ENCODE results near the gene ZNF79. TPM values are rescaled to one million over a fixed set of nuclear protein-coding genes. Genes with fewer than 3 reads are reported as not detected.

The ZNF79 gene
- total RNA-seq, 1 donor from 2014 or later, result 8.3 TPM

GRCh38 chr9:127405344-127406125 lies 18.6 kb upstream of the ZNF79 start:
- Histone ChIP-seq H3K27ac (no peak overlapping the region), H3K4me3 (no peak overlapping the region), H3K36me3 (peaks cover 18% of the 10 kb centered on the region), H3K9me3 (no peaks in the 10 kb centered on the region), H3K4me1 (no peaks in the 10 kb centered on the region), H3K27me3 (no peaks in the 10 kb centered on the region)
- TF ChIP-seq, protein P1, sequence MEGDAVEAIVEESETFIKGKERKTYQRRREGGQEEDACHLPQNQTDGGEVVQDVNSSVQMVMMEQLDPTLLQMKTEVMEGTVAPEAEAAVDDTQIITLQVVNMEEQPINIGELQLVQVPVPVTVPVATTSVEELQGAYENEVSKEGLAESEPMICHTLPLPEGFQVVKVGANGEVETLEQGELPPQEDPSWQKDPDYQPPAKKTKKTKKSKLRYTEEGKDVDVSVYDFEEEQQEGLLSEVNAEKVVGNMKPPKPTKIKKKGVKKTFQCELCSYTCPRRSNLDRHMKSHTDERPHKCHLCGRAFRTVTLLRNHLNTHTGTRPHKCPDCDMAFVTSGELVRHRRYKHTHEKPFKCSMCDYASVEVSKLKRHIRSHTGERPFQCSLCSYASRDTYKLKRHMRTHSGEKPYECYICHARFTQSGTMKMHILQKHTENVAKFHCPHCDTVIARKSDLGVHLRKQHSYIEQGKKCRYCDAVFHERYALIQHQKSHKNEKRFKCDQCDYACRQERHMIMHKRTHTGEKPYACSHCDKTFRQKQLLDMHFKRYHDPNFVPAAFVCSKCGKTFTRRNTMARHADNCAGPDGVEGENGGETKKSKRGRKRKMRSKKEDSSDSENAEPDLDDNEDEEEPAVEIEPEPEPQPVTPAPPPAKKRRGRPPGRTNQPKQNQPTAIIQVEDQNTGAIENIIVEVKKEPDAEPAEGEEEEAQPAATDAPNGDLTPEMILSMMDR (IDR thresholded peaks at IDR 0.05), result no peak
- DNase-seq, result no peak
- no peak for ATAC-seq
- intact Hi-C loops (cut with DNase I), result no loop called here

- intact Hi-C loops (cut with DNase I), result no loop called here
Measured at GRCh38 chr9:127406799-127407491, 17.2 kb upstream of the ZNF79 start.

DNA sequence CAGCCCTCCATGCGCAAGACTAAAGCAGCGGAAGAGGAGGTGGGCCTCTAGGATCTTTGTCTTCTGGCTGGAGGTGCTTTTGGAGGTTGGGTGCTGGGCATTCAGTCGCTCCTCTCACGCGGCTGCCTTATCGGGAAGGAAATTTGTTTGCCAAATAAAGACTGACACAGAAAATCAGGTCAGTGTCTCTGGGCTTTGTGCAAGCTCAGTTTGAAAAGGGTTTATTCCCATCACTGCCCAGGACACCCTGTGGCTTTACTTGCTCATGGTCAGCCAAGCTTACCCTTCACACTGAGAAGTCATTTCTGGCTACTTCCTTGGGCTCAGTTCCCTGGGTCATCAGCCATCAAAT lies 16.7 kb upstream of the ZNF79 start:
- intact Hi-C loops (cut with DNase I), result no loop called here
- H3K36me3 ChIP-seq, result peaks cover 18% of the 10 kb centered on the region
- no peak overlapping the region for H3K27ac ChIP-seq
- no peaks in the 10 kb centered on the region for H3K27me3 ChIP-seq
- ATAC-seq, result no peak
- H3K4me1 ChIP-seq, result no peaks in the 10 kb centered on the region
- H3K4me3 ChIP-seq, result no peak overlapping the region
- no peaks in the 10 kb centered on the region for H3K9me3 ChIP-seq
- no peak for DNase-seq
- TF ChIP-seq, protein P1 (IDR thresholded peaks at IDR 0.05), result no peak

More at GRCh38 chr9:127406799-127407491, 17.2 kb upstream of the ZNF79 start:
- TF ChIP-seq, protein P1 (IDR thresholded peaks at IDR 0.05), result no peak
- ATAC-seq (no peak), DNase-seq (no peak)
- no peak overlapping the region for H3K4me3 ChIP-seq
- H3K36me3 ChIP-seq, result peaks cover 18% of the 10 kb centered on the region
- no peaks in the 10 kb centered on the region for H3K4me1 ChIP-seq
- H3K9me3 ChIP-seq, result no peaks in the 10 kb centered on the region
- H3K27me3 ChIP-seq, result no peaks in the 10 kb centered on the region
- H3K27ac ChIP-seq, result no peak overlapping the region

- Histone ChIP-seq H3K36me3 (no peaks in the 10 kb centered on the region), H3K4me1 (no peaks in the 10 kb centered on the region), H3K27ac (no peak overlapping the region), H3K4me3 (no peak overlapping the region), H3K9me3 (no peaks in the 10 kb centered on the region), H3K27me3 (no peaks in the 10 kb centered on the region)
- peak; percentile 42 for ATAC-seq
- intact Hi-C loops (cut with DNase I), result no loop called here
- TF ChIP-seq, protein P1 (IDR thresholded peaks at IDR 0.05), result no peak
- no peak for DNase-seq
Measured at GRCh38 chr9:127411122-127411521, 13.1 kb upstream of the ZNF79 start.

- intact Hi-C loops (cut with DNase I), result no loop called here
- no peaks in the 10 kb centered on the region for H3K9me3 ChIP-seq
- no peaks in the 10 kb centered on the region for H3K4me1 ChIP-seq
- TF ChIP-seq, protein P1 (IDR thresholded peaks at IDR 0.05), result no peak
- H3K27me3 ChIP-seq, result no peaks in the 10 kb centered on the region
- no peak overlapping the region for H3K4me3 ChIP-seq
- DNase-seq (no peak), ATAC-seq (no peak)
- no peak overlapping the region for H3K27ac ChIP-seq
- H3K36me3 ChIP-seq, result no peaks in the 10 kb centered on the region
Measured at GRCh38 chr9:127415141-127415540, 9.0 kb upstream of the ZNF79 start.

Data from upper lobe of right lung (tissue), 1 donor.